IPS-11a (cell line): Measurements from ENCODE around the gene COL2A1.
"Not testable (repeated sequence)": the region's sequence is repeated elsewhere in the genome, so short reads cannot be mapped to it uniquely, and the experiment has no call there.

ENCODE experiments used
- H3K4me3 ChIP-seq: one replicate; pipeline ENCODE4 v1.5.1; 2013; ENCODE audit warnings: low read depth, low read length, control low read depth

The COL2A1 gene

DNA sequence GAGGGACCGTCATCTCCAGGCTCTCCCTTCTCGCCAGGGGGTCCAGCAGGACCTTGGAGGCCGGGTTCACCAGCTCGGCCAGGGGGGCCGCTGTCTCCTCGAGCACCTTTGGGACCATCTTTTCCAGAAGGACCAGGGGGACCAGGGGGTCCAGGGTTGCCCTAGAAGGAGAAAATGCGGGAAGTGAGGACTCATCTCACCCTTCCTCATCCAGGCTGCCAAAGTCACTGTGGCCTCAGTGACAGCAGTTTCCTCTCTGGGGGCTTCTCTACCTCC is 25.7 kb downstream of the COL2A1 start:
- no peak overlapping the region for H3K4me3 ChIP-seq

DNA sequence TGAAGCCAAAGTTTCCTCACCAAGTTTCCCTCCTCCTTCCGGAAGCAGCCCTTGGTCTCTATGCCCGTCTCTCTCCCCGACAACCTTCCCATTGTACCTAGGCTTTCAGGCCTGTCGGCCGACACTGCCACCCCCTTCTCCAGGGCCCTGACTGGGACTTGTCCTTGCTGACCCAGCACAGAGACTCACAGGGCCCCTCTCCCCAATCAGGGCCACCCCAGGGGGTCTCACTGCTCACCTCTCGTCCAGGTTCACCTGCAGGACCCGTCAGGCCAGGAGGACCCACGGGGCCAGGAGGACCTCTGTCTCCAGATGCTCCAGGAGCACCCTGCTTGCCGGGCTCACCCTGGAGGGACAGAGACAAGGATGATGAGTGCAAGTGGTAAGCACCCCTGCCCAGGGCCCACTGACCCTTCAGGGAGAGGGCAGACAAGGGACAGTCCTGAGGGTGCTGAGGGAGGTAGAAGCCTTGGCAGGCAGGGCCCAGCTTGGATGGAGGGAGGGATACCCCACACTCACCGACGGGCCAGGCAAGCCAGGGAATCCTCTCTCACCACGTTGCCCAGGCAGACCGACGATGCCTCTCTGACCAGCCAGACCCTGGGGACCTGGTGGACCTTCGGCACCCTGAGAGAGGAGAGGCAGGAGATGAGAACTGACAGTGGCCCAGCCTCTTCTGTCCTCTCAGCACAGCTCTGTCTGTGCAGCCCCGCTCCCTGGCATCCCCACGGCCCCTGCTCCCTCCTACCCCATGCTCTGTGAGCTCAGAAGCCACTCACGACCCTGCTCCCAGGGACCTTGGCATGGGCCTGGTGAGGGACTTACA is 26.3 kb downstream of the COL2A1 start:
- H3K4me3 ChIP-seq: no peak overlapping the region

DNA sequence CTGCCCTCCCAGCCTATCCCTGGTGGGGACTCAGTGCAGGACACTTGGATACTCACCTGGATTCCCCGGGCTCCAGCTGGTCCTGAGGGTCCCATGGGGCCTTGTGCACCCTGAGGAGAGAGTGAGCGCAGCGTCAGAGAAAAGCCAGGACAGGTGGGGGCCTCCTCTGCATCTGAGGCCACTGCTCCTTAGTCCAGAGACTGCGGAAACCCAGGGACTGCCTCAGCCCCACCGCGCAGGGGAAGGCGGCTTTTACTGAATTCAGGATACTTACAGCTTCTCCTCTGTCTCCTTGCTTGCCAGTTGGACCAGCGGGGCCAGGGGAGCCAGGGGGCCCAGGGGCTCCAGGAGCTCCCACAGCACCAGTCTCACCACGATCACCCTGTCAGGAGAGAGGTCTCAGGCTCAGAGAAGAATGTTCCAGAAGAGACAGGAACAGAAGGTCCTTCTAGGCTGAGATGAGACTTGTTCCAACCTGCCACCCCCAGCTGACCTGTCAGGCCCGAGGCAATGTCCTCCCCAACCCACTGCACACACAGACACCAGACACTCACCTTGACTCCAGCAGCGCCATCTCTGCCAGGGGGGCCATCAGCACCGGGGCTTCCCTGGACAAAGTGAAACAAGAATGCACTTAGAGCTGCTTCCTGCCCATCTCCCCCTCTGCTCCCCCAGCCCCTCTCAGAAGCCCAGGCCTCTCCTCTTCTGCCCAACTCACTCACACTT is 27.1 kb downstream of the COL2A1 start:
- no peak overlapping the region for H3K4me3 ChIP-seq

DNA sequence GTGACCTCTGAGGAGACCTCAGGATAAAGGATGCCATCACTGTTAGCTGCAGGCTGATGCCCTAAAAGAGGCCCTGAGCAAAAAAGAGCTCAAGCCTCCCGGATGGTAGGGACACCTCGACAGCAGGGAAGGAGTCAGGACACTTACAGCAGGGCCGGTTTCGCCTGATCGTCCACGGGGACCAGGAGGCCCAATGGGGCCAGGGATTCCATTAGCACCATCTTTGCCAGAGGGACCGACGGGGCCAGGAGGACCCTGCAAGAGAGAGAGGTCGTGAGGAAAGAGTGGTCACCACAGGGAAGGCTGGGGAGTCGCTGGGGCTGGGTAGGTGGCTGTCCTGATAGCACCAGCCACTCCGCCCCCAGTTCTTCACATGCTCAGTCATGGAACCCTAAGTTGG is 28.5 kb downstream of the COL2A1 start:
- H3K4me3 ChIP-seq: no peak overlapping the region

DNA sequence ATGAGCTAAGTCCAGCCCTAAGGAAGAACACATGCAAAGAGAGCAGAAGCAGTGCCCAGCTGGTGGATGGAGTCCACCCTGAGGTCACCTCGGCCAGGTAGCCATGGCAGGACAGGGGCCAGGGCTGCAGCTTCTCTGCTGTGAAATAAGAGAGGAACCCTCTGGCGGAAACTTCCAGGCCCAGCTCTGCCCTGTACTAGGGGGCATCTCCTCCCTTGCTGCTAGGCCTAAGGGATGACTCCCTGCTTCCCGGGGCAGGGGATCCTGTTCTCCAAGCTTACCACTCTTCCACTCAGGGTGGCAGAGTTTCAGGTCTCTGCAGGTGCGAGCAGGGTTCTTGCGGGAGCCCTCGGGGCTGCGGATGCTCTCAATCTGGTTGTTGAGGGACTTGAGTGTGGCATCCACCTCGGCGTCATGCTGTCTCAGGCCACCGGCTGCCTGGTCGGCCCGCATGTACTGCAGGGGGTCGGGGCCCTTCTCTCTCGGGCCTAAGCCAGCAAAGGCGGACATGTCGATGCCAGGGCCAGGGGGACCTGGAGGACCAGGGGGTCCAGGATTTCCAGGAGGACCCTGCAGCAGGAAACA is 29.1 kb downstream of the COL2A1 start:
- H3K4me3 ChIP-seq: no peak overlapping the region

DNA sequence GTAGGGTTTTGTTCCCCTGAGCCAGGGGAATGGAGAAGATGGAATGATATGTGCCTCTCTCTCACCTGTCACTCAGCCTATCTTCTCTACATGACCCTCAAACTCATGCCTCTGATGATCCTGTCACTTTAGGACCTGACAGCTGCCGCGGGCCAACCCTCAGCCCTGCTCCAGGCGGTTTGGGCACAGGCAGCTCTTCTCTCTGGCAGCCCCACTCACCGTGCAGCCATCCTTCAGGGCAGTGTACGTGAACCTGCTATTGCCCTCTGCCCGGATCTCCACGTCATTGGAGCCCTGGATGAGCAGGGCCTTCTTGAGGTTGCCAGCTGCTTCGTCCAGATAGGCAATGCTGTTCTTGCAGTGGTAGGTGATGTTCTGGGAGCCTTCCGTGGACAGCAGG is 30.4 kb downstream of the COL2A1 start:
- H3K4me3 ChIP-seq: no peak overlapping the region

DNA sequence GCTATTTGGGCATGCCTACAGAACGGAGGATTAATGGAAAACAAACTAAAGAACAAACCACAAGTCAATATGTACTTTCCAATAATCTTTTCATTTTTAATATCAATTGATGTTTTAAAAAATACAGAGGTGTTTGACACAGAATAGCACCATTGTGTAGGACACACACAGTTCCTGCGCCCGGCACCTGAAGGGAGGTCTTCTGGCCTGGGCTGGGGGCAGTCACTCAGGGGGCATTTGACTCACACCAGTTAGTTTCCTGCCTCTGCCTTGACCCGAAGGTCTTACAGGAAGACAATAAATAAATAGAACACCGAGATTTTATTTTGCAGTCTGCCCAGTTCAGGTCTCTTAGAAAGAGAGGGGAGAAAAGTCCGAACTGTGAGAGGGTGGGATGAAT is 31.4 kb downstream of the COL2A1 start:
- no peak overlapping the region for H3K4me3 ChIP-seq

DNA sequence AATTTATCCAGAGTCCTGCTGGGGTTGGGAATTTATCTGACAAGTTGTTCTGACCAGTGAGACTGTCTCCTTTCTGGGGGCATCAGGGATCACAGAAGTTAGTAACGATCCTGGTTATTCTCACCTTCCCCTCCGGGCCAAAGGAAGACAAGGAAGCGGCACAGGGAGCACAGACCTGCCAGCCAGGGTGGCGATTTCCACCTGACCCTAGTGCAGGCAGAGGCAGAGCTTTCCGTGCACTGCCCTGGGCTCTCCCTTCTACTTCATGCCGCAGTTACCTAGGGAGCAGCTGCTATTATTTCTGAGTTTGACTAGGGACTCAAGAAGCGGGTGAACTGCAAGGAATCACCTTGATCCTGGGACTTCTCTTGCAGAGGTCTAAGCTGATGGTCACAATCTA is 33.4 kb downstream of the COL2A1 start:
- no peak overlapping the region for H3K4me3 ChIP-seq

DNA sequence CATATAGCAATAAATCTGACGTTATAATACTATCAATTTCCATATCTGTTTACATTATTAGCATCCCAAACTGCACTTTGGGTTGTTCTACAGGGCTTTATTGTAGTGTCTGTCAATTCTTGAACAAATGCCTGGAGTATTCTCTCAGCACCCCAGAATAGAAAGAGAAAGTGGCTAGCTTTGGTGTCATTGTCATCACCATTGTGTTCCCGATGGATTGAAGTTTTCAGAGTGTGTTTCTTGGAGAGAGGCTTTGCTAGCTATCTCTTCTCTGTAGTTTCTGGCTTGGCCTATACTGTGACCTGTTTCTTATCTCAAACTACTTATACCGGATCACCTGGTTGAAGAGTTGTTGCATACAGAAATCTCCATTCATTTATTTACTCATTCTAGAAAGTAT is 34.4 kb downstream of the COL2A1 start:
- no peak overlapping the region for H3K4me3 ChIP-seq

DNA sequence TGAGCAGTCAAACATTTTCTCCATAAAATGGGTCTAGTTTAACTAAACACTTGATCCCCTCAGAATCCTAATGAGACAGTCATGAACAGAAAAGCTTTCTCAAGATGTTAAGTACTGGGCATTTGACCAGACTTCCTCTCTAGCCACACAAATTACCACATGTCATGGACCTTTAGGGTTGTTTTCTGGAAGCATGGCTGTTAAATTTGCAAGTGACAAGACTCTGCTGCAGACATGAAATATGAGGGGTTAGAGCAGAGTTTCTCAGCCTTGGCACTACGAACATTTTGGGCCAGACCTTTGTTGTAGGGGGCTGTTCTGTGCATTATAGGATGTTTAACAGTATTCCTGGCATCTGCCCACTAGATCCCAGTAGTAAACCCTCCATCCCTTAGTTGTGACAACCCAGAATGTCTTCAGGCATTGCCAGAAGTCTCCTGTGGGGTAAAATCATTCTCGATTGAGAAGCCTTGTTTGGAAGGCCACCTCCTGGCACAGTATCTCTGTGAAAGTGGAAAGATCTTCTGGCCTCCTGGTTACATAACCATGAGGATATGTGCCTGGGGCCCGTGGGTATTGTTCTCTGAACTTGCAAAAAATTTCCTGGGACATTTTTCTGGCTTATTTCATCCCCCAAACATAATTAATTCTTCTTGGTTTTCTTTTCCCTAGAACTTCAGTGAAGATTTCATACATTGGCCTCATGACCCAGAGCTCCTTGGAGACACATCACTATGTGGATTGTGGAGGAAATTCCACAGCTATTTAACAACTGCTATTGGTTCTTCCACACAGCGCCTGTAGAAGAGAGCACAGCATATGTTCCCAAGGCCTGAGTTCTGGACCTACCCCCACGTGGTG is 36.6 kb downstream of the COL2A1 start:
- no peak overlapping the region for H3K4me3 ChIP-seq

DNA sequence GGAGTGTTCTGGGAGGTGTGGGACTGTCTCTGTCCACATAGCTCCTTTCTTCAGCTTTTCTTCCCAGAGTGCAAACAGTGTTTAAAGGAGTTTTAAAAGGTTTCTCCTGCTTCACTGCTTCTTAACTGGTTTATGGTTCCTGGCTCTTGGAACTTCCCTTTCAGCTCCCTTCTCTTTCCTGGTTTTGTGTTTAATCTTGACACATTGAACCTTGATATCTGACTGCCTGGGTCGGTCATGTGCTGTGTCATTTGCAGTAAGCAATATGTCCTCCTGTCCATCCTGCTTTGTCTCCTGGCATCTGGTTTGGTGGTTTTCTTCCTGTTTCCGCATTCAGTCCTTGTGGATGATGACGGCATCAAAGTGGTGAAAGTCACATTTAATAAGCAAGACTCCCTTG is 38.7 kb downstream of the COL2A1 start:
- no peak overlapping the region for H3K4me3 ChIP-seq

DNA sequence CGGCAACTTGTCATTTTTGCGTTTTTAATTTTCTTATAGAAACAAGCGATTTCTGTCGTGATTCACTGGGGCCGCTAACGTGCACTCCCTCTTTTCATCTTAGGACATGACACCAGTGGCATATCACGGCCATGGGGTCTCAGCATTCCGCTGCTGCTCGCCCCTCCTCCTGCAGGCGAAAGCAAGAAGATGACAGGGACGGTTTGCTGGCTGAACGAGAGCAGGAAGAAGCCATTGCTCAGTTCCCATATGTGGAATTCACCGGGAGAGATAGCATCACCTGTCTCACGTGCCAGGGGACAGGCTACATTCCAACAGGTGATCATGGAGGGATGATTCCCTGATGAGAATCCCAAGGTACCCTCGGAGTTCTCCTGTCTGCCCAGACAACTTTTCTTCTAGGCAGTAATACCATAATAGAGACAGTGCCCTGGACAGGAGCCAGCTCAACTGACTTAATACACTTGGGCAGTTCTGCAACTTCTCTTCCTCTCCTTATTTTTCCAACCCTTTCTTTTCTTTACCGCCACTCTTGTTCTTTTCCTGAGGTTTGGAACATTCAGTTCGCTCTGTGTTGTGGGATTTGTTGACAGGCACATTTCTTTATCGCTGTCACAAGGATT is 40.1 kb downstream of the COL2A1 start:
- H3K4me3 ChIP-seq: peak overlapping the region; percentile 60

DNA sequence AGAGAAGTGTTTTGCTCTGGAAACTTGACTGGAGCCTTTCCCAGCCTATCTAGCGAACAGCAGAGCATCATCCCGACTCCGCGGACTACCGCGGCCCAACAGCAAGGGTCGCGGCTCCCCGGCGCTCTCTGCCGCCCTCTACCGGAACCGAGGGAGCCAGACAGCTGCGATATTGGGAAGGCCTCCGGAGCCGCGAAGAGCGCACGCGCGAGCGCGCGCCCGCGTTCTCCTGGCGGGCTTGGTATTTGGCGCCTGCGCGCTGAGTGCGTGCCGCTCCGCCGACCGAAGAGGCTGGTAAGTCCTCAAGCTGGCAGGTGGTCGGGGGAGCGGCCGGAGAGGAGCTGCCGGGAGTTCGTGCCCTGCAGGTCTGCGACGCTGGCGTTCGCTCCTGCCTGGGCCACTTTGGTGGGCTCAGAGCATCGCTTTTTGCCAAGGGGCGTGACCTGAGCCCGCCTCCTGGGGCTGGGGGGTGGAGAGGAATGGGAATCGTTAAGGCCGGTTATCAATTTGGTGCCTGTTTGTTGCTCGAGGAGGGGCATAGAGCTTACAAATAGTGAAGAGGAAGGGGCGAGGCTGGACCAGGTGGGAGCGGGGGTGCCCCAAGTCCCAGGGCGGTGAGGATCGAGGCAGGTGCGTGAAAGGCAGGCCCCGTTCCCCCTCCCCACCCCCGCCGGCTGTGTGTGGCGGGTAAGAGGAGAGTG is 40.8 kb downstream of the COL2A1 start, which contains the start of gene TMEM106C:
TMEM106C (plus strand) TSS at position 257 of the 701 bp plus-strand sequence. CDS start 641 bp downstream, outside the sequence.
- H3K4me3 ChIP-seq: peak within 1 kb of the TSS; percentile 60

DNA sequence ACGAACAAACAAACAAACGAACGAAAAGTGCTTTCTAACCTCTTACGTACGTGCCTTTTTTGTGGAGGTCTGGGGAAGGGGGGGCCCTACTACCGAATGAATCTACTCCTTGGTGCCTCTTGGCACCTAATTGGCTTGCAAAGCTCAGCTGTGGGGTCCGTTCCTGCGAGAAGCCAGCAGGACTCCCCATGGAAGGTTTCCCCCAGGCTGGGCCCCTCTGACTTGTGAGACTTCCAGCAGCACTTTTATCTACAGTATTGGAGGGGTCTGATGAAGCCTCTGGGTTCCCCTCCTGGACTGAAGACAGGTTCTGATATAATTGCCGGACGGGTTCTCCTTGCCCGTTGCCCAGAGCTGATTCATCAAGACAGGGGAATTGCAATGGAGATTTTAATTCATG is 42.1 kb downstream of the COL2A1 start:
- no peak overlapping the region for H3K4me3 ChIP-seq

DNA sequence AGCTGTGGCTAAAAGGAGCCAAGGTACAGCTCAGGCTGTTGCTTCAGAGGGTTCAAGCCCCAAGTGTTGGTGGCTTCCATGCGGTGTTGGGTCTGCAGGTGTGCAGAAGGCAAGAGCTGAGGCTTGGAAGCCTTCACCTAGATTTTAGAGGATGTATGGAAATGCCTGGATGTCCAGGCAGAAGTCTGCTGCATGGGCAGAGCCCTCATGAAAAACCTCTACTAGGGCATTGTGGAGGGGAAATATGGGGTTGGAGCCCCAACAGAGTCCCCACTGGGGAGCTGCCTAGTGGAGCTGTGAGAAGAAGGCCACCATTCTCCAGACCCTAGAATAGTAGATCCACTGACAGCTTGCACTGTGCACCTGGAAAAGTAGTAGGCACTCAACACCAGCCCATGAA is 46.6 kb downstream of the COL2A1 start:
- not testable (repeated sequence) for H3K4me3 ChIP-seq

DNA sequence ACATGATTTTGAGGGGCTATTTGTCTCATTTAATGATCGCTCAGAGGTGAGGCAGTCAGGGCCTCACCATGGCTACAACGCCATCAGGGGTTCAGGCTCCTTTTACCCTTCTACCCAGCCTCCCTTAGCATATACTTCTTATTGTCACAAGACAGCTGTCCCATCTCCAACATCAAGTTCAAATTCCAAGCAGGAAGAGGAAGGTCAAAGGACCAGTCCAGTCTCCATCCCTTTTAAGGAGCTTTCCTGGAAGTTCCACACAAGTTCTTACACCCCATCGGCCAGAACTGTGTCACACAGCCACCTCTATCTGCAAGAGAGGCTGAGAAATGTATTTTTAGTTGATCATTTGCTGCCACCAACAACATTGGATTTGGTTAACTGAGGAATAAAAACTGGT is 49.2 kb downstream of the COL2A1 start:
- H3K4me3 ChIP-seq: no peak overlapping the region

DNA sequence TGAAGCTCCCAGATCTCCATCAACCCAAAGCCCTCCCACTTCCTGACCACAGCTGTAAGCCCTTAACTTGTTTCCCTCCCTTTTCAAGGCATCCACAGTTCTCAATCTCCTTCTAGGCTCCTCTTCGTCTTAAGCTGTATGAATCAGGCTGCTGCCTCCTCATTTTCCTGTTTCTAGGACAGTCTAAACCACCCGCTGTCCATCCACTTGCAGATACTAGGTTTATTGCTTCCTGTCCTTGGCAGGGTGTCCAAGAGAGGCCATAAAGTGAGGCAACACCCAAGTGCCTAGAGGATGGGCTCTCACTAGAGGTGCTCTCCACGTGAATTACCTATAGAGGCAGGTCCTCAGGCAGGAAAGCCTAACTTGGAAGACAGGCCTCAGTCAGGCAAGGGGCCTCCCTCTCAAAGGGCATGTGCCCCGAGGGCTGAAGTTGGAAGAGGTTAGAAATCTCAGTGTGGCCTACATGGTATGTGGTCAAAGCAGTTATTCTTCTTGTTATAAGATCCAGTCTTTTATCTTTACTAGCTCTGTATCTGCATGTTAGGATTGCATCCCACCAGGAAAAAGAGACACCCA is 49.7 kb downstream of the COL2A1 start:
- H3K4me3 ChIP-seq: no peak overlapping the region

DNA sequence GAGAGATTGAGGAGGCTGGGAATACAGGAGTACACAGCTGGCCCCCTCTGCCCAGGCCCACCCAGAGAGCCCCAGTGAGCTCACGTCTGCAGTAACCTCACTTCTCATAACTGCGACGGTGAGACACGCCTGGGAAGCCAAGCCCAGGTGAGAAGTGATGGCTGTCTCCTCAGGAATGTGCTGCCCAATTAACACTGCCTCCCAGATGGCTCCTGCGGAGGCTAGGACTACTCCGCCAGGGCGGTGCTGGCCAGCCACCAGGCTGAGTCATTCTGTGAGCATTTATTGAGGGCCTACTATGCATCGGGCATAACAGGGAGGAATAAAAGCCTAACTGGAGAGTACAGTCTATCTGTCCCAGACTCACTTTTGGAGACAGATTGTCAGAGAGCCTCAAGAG is 50.2 kb downstream of the COL2A1 start:
- no peak overlapping the region for H3K4me3 ChIP-seq

DNA sequence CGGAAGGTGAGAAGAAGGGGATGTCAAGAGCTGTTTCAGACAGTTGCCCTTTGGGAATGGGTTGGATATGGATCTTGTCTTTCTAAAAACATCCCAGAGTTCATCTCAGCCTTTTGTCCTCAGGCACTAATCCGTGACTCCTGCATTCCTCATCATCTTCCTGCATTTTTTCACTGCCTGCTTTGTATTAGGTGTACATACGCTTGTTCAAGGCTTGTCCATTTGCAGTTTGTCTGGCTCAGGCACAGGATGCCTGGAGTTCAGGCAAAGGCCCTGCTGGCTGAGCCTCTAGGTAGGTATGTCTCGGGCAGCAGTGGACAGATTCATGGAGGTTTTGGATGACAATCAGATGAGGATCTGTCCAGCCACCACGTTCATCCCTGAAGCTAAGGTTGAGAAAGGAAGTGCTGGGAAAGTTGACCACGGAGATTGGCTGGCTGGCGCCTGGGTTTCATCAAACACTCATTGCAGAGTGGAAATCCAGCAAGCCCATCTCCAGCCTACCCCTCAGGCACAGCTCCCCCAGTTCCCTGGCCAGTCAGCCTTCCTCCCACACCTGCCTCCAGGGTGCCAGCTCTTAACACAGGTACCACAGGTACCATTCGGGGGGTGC is 53.3 kb downstream of the COL2A1 start:
- no peak overlapping the region for H3K4me3 ChIP-seq
